GM19351 (cell line): ENCODE measurements around the gene ATXN7L2.
"Not testable (repeated sequence)": the region's sequence is repeated elsewhere in the genome, so short reads cannot be mapped to it uniquely, and the experiment has no call there.

Experiments used
- ATAC-seq: cut with Tn5 transposase; IDR thresholded peaks from one replicate; pipeline ENCODE4 v1.9.1; 2021; ENCODE audit warnings: mild to moderate bottlenecking, moderate library complexity; ENCODE audit not compliant: unreplicated experiment

The ATXN7L2 gene, protein sequence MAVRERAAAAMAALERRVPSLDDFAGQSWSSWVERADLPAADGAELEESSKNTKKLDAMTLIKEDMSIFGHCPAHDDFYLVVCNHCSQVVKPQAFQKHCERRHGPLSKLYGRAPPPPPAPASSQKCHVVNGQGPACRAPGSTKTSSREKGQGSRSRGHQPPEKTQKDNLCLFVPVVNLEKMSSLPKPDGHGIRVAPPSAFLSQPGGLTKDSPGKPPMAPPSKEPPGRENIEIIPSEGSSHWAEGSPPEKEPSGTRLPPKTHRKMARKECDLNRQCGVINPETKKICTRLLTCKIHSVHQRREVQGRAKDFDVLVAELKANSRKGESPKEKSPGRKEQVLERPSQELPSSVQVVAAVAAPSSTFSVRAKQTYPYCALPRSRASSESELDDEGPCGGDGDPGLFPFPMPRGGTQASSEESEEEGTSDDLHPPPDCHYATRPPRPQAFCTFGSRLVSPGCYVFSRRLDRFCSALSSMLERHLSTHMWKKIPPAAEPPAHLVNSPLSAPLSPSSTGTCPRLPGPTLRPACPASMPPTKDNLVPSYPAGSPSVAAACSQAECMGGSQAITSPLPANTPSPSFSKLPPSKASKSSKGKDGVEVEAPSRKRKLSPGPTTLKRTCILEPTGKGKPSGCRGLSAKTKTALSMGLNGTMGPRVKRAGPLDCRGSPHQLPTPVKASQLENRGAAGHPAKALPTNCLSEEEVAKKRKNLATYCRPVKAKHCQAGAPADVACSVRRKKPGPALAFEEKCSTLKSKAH

DNA sequence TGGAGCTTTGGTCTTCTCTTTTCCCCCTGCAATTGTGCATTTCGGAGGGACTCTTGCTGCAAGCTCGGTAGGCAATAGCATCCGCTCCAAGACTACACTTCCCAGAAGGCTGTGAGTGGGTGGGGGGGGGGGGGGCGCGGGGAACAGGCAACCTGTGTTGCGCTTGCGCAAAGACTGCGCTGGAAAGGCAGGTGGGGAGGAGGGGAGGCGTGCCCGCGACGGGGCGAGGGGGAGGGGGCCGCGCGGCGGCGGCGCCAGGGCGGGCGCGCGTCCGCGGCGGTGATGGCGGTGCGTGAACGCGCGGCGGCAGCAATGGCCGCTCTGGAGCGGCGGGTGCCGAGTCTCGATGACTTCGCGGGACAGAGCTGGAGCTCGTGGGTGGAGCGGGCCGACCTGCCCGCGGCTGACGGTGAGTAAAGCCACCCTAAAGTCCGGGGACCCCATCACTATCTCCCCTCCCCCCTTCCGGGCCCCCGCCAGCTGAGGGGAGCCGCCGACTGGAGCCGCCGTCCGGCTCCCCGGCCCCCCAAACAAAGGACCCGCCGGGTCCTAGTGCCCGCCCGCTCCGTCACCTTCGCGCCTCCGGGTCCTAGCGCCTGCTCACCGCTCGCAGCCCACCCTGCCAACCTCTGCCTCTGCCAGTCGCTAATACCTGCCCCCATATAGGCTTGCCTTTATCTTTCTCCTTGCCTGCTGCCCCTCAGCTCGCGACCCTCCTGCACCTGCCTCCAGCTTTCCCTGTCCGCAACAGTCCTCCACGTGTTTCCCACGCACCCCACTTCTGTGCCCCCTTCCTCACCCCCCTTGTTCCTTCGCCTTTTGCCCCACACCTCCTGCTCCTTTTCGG, at the start of gene ATXN7L2:
ATXN7L2 (plus strand) TSS at position 234 of the 847 bp plus-strand sequence; CDS start at position 283, 49 bp downstream.
- peak; percentile 79 for ATAC-seq

DNA sequence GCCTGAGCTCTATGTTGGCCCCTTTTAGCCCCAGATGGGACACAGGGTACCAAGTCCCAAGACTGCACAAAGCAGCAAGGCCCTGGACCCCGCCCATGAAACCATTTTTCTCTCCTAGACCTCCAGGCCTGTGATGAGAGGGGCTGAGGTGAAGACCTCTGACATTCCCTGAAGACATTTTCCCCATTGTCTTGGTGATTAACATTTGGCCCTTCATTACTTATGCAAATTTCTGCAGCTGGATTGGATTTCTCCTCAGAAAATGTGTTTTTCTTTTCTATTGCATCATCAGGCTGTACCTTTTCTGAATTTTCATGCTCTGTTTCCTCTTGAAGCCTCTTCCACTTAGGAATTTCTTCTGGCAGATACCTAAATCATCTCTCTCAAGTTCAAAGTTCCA, 49.2 kb upstream of the ATXN7L2 start:
- ATAC-seq, result no peak

DNA sequence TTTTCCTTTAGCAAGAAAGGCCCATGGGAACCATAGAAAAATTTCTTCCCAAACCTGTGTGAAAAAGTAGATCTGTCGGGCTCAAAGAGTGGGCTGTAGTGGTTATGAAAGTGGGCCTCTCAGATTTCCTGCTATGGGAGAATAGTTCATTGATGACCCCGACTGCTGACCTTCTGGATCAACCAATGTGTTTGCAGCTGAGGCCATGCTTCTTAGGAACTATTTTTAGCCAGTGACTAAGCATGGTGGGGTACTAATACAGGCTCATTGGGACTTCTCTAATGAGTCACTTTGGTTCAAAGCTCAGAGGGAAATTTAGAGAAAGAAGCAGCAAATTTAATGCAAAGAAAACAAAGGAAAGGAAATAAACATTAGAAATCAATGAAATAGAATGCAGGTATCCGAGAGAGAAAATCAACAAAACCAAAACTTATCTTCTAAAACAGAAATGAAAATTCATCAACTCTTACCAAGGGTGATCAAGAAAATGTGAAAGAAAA, 44.9 kb upstream of the ATXN7L2 start:
- peak; percentile 56 for ATAC-seq

GRCh38 chr1:109441069-109441468, 42.6 kb upstream of the ATXN7L2 start:
- ATAC-seq, result no peak

DNA sequence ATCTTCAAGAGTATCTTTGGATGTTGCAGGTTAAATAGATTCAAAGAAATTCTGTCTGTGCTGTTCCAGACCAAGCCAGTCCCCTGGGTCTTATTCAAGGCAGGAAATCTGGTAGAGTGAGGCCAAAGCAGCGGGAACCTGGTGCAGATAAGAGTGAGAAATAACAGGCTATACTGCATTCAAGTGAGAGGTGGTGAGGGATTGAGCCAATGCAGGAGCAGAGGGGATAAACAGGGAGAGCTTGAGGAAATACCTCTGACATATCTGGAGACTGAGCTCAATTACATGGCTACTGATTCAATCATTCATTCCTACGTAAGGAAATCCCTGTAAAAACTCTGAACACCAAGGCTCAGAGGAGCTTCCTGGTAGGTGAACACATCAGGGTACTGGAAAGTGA, 40.2 kb upstream of the ATXN7L2 start:
- no peak for ATAC-seq

GRCh38 chr1:109444346-109444745, 39.4 kb upstream of the ATXN7L2 start:
- no peak for ATAC-seq

DNA sequence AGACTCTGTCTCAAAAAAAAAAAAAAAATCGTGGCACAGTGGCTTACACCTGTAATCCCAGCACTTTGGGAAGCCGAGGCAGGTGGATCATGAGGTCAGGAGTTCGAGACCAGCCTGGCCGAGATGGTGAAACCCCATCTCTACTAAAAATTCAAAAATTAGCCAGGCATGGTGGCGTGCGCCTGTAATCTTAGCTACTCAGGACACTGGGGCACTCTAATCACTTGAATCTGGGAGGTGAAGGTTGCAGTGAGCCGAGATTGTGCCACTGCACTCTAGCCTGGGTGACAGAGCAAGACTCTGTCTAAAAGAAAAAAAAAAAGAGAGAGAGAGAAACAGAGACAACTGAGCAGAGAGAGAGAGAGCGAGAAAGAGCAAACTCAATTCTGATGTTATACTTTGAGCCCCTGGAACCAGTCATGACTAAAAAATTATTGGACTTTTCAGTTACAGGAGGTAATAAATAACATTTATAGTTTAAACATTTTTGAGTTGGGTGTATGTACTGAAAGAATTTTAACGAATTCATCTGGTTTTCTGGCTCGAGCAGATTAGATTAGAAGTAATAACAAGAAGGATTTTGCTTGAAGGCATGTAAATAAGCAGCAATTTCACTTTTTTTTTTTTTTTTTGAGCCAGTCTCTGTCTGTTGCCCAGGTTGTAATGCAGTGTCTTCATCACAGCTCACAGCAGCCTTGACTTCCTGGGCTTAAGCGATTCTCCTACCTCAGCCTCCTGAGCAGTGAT, 37.6 kb upstream of the ATXN7L2 start:
- ATAC-seq, result not testable (repeated sequence)

- no peak for ATAC-seq
Measured at GRCh38 chr1:109447524-109447923, 36.2 kb upstream of the ATXN7L2 start.

- no peak for ATAC-seq
Measured at GRCh38 chr1:109454497-109455133, 29.1 kb upstream of the ATXN7L2 start.

DNA sequence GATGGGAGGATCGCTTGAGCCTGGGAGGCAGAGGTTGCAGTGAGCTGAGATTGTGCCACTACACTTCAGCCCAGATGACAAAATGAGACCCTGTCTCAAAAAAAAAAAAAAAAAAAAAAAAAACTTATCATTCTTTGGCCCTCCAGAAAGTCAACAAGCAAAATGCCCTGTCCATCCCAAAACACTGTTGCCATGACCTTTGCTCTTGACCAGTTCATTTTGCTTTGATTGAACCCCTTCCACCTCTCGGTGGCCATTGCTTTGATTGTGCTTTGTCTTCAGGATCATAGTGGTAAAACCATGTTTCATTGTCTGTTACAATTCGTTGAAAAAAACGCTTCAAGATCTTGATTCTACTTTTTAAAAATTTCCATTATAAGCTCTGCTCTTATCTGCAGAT, 25.9 kb upstream of the ATXN7L2 start:
- ATAC-seq, result no peak

DNA sequence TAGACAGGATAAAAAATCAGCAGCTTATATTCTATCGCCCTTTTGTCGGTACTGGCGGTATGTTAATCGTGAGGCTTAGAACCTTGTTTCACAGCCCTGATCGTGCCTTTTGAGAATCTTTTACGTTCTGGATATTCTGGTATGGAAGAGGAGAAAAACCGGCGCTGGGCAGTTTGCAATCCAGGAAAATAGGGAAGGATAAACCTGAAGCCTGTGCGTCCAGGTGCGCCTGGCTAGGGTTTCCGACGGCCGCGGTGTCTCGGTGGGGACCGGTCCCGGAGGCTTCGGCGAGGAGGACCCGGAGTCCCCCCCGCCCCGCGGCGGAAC, 17.6 kb upstream of the ATXN7L2 start:
- ATAC-seq, result no peak

GRCh38 chr1:109466452-109467300, 17.0 kb upstream of the ATXN7L2 start, which contains the start of gene SYPL2:
Gene SYPL2 (plus strand): TSS chr1:109466546. CDS start chr1:109466844, 298 bp downstream.
- ATAC-seq, result no peak

- no peak for ATAC-seq
Measured at GRCh38 chr1:109467301-109467777, 16.4 kb upstream of the ATXN7L2 start.

GRCh38 chr1:109468061-109468460, 15.6 kb upstream of the ATXN7L2 start:
- no peak for ATAC-seq

DNA sequence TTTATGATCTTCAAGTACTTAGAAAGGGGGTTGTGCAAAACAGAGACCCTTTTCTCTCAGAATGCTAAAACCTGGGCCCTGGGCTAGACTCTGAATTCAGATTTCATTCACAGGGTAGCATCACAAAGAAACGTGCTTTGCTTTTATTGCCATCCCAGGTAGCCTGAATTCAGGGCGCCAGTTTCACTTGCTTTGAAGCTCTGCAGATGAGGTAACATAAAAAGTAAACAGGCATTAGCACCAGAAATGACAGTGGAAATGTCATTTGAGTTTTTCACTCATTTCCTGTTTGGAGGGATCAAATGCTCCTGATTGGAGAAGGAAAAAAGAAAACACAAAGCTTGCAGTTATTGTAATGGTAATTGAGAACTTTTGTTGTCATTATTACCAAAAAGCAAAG, 14.8 kb upstream of the ATXN7L2 start:
- ATAC-seq, result no peak

- no peak for ATAC-seq
Measured at GRCh38 chr1:109470245-109470644, 13.5 kb upstream of the ATXN7L2 start.

DNA sequence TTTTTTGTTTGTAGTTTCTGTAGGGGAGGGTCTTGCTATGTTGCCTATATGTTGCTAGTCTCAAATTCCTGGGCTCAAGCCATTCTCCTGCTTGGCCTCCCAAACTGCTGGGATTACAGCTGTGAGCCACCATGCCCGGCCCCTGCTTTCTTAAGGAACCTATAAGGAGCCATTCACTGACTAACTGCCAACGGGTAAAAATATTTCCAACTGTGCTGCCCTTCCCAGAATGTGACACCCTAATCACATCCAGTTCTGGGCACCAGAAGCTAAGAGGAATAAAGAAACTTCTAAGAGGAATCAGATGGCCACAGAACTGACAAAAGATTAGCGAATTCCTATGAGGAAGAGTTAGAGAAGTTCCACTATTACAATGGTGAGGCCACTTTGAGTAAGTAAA, 10.9 kb upstream of the ATXN7L2 start:
- ATAC-seq, result no peak

DNA sequence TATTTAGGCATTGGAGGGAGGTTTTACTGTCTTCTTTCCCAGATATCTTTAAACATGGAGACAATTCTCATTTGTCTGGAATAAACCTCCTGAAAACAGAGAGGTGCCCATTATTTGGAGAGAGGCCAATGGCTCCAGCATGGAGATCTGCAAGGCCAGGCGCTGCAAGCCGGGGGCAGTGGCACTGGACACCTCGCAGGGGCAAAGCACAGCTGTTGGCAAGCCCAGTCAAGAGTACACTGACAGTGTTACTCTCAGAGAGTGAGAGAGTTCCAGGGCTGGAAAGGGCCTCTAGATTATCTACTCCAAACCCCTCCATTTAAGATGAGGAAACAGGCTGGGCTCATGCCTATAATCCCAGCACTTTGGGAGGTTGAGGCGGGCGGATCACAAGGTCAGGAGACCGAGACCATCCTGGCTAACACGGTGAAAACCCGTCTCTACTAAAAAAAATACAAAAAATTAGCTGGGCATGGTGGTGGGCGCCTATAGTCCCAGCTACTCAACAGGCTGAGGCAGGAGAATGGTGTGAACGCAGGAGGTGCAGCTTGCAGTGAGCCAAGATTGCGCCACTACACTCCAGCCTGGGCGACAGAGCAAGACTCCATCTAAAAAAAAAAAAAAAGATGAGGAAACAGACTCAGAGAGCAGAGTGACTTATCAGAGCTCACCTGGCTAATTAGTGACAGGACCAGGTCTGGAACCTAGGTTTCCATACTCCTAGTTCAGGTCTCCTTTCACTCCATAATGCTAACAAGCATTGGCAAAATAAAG, 10.2 kb upstream of the ATXN7L2 start:
- not testable (repeated sequence) for ATAC-seq
